OCI-M1 (cell line): ENCODE data around the gene EIF4E1B.

Experiments used
- DNase-seq: peaks from one replicate; lab custom pipeline; 2025; lab: John Stamatoyannopoulos, UW

Gene EIF4E1B

GRCh38 chr5:176626876-176627236 is 3.6 kb upstream of the EIF4E1B start:
- no peak for DNase-seq

GRCh38 chr5:176627582-176627981 is 2.9 kb upstream of the EIF4E1B start:
- DNase-seq: no peak

- DNase-seq: no peak
These were observed 1.9 kb upstream of the EIF4E1B start for GRCh38 chr5:176628406-176629228.

DNA sequence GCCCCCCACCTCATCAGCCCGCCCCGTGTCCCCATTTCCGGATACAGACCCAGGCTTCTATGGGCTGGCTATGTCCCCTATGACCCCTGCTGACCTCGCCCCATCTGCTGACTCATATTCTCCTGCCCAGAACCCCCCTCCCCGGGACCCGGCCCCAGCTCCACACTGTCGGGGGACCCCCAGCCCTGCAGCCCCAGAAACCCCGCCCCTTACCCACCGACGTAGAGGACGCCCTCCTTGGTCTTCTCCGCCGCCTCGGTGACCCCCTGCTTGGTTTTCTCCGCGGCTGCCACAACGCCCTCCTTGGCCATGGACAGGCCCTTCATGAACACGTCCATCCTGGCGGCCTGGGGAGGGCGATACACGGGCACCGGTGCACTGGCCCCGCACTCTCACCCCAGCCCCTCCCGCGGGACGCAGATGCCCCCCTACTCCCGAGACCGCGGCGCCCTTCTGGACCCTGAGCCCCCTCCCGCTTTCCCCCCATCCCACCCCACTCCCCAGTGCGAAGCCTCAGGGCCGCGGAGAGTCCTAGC is 1.1 kb upstream of the EIF4E1B start:
- no peak for DNase-seq

DNA sequence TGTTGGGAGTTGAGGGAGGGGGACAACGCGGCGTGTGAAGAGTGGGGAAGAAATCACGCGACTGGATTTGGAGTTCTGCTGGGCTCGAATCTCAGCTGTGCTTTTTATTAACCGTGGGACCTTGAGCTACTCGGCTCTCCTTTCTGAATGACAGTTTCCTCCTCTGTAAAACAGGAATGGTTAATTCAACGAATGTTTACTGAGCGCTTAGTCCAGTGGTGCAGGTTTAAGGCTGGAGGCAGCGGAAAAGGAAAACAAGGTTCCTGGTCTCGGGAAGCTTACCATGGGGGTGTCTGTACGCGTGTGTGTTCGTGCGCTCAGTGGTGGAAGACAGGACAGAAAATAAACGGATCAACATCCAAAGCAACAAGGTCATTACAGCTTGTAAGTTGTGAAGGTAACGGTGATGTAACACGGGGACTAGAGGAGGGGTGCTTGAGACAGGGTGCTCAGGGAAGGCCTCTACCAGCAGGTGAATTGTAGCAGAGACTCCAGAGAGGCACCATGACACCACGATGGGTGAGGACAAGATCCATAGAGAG is 277 bp downstream of the EIF4E1B start:
- DNase-seq: no peak

DNA sequence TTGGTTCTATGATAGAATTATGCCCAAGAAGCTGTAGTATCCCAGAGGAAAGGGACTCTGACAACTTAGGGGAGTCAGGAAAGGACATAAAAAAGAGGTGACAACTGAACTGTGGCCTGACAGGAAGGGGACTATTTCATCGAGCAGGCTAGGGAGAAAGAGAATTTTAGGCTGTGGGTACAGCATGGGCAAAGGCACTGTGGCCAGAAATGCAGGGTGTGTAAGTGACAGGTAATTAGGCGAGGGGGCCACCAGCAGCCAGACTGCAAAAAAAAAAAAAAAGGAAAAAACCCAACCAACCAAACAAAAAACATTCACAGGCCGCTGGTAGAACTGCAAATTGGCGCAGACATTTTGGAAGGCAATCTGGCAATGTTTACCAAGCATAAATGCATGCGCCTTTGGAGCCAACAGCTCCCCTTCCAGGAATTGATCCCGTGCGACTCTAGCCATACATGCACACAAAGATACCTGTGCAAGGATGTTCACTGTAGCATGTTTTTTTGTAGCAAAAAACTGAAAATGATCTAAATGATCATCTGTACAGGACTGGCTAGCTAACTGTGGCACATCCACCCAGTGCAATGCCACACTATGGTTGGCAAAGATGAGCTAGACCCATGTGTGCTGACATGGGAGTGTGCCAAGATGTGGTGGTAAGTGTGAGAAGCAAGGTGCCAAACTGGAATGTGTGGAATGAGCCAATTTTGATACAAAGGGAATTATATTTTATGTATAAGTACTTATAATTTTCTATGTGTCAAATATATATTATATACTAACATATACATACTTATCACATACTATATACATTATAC is 1.1 kb downstream of the EIF4E1B start:
- DNase-seq: no peak

GRCh38 chr5:176632745-176633144 is 2.3 kb downstream of the EIF4E1B start:
- DNase-seq: no peak

DNA sequence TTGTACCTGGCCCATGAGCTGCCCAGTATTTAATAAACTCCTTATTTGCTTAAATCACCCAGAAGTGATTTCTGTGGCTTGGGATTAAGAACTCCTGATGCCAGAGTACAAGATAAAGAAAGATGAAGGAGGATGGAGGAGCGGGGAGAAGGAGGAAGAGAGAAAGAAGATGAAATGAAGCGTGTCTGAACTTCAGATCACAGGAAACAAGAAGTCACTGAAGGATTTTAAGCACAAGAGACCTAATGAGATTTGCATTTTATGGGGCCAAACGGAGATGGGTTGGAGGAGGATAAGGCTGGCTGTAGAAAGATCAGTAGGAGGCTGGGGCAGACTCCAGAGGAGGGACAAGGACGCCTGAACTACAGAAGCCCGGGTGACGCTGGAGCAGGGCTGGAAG is 3.1 kb downstream of the EIF4E1B start:
- no peak for DNase-seq

- DNase-seq: no peak
These were observed 6.0 kb downstream of the EIF4E1B start for GRCh38 chr5:176636426-176636825.

DNA sequence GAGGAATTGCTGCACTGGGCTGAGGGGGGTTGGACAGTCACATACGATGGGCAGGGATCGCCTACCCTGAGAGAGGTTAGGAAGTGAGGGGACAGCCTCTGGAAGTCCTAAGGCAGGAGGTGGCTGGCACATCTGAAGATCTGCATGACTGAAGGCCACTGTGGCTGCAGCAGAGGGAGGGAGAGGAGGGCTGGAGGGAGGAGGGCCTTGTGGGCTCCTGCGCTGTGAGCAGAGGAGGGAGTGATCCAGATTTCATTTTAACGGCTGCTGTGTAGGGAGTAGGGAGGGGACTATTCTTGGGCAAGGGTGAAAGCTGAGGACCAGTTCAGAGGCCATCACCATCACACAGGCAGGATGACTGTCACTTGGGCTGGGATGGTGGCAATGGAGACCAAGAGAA is 7.1 kb downstream of the EIF4E1B start:
- no peak for DNase-seq

DNA sequence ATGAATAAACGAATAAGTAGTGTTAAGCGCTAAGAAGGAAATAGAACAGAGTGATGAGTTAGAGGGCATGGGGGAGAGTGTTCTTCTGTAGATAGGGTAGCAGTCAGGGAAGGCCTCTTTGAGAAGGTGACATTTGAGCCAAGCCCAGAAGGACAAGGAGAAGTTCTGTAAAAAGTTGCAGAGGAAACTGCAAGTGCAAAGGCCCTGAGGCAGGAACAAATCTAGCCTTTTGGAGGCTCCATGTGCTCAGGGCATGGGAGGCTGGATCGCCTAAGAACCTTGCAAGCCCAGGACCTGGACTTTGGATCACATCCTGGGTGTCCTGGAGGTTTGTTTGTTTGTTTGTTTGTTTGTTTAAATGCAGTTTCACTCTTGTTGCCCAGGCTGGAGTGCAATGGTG is 8.0 kb downstream of the EIF4E1B start:
- DNase-seq: no peak

DNA sequence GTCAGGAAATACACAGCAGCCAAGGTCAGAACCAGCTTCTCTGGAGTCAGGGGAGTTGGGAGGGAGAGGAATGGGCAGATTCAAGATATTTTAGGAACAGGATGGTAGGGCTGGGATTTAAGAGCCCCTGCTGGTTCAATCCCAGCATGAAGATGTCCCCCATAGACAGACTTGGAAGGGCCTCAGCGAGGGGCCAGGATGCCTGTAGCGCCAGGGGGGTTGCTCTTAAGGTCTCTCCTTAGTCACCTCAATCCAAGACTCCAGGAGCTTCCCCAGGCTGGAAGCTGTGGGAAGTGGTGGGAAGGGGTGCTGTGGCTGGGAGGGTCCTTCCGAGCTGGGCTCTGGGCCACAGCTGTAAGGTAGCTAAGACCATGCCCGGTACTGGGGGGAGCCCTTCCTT is 8.7 kb downstream of the EIF4E1B start:
- no peak for DNase-seq

DNA sequence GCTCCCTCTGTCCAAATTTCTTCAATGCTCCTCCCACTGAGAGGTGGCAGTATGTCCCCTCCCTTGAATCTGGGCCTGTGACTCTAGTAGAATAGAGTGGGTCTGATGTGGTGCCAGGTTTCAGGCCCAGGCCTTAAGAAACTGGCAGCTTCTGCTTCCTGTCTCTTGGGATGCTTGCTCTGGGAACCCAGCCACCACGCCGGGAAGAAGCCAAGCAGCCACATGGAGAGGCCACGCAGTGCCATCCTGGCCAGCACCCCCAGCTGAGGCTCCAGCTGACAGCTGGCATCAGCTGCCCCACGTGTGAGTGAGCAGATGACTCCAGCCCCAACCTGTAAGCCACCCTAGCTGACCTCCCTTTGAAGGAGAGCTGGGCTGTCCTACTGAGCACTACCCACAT is 9.5 kb downstream of the EIF4E1B start:
- DNase-seq: no peak

GRCh38 chr5:176640616-176641015 is 10.1 kb downstream of the EIF4E1B start:
- no peak for DNase-seq

GRCh38 chr5:176642675-176643490 is 12.4 kb downstream of the EIF4E1B start:
- no peak for DNase-seq

- no peak for DNase-seq
These were observed 13.2 kb downstream of the EIF4E1B start for GRCh38 chr5:176643491-176644219.

DNA sequence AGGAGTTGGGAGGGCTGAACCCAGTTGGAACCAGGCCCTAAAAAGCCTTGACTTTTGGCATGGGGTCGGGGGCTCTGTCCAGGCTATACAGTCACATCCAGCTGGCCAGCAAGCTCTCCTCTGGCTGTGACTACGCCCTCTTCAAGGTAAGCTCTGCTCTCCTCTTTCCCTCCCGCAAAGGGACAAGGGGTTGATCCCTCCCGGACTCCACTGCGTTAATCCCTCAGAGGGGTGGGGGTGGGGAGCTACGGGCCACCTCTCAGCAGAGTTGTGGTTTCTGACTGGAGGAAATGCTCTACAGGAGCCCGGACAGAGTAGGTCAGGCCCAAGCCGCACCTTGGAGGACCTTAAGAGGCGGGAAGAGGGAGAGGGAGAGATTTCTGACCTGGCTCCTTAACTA is 13.8 kb downstream of the EIF4E1B start:
- no peak for DNase-seq

- DNase-seq: no peak
These were observed 14.6 kb downstream of the EIF4E1B start for GRCh38 chr5:176644878-176645670.

DNA sequence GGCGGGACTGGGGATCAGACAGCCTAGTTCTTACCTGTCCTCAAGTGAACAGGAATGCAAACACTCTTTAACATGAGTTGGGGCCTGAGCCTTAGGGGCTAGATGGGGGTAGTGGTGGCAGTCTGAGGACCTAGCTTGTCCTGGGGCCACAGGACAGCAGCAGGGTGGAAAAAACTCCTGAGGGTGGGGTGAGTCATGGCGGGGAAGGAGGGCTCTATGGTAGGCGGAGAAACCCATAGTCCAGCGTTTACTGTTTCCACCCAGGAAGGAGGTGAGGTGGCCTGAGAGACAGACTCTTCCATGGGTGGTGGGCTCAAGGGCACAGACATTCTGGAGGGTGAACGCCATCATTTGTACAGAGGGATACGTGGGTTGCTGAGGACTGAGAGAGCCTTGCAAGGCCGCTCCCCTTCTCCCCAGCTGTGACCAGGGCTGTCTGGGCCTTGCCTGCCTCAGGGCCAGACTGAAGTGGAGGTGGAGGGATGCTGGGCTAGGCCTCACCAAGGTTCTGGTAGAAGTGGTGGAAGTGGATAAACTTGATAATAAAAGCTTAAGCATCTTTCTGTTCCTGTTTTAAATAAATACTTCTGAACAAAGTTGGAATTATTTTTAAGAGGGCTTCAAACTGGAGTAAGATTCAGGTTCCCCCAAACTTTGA is 15.7 kb downstream of the EIF4E1B start:
- DNase-seq: no peak

DNA sequence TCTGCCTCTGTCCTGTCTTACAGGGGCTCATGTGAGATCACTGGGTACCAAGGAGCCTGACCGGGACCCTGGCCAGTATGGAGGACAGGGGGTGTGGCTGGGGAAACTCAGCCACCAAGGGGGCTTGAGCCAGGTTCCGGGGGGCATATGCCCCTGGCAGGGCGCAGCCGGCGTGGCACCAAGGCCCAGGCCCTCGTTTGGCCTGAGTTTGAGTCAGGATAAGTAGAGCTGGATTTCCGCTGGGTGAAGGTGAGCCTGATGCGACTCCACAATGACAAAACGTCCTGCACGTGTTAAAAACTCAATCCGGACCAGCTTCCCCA is 16.2 kb downstream of the EIF4E1B start:
- no peak for DNase-seq
